A549 (cell line): ENCODE results near the gene GPS1.

Experiments
- JUN ChIP-seq, 2 experiments: fragments of >200 bp; sonication (Bioruptor Twin); formaldehyde crosslinking; IDR thresholded peaks; 2 replicates in 1 of 2; 3 replicates in 1 of 2; pipeline ENCODE4 v1.6.1; 2016 to 2017
- NFE2L2 ChIP-seq: fragments of 150-350 bp; conservative IDR thresholded peaks from 2 replicates; pipeline ENCODE4 v1.6.1; 2014; ENCODE audit warnings: low read length
- POLR2A ChIP-seq: IDR thresholded peaks from 2 replicates; pipeline ENCODE4 v1.6.1; 2012; ENCODE audit warnings: mild to moderate bottlenecking, low read length
- RFX5 ChIP-seq: fragments of 450-650 bp; IDR thresholded peaks from 2 replicates; pipeline ENCODE4 v1.7.1; 2014; ENCODE audit warnings: antibody characterized with exemption, mild to moderate bottlenecking, moderate library complexity
- TF ChIP-seq, protein P1 (sequence below): fragments of >200 bp; sonication (Bioruptor Twin); formaldehyde crosslinking; IDR thresholded peaks from 3 replicates; pipeline ENCODE4 v1.5.1; 2016

DNA sequence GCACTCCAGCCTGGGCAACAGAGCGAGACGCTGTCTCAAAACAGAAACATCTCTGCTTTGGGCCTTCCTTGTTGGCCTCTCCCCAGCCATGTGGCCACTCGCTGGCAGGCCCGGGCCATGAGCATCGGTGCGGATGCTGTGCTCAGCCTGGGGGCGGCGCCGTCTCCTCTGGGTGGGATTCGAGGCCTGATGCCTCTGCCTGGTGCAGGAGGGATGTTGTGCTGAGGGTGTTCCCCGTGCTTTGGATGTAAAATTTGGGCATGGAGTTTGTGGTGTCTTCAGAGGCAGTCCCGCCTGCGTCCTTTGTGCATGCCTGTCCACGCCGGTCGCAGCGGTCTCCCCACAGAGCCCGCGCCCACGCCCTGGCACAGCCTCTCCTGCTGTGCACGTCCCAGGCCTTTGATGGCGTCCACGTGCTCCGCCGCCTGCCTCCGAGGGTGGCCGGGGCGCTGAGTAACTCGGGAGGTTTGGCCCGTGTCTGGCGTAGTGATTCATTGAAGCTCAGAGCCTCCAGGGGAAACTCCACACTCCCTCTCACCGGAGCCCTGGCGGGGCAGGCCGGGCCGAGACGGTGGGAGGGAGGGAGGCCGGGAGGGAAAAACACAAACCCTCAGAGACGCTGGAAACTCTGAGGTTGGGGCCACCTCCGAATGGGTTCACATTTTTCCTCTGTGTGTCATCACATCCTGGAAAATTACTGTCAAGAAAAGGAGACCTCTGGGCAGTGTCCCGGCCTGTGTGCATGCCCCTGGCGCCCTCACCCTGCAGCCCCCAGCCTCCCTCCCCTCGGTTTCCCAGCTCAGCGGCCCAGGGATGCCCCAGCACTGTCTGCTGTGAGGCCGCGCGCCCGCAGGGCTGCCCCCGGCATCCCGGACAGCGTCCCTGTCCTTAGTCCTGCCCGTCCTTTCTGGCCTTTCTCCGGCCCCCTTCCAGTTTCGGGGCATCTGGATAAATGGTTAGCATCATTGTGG is 48.0 kb upstream of the GPS1 start:
- TF ChIP-seq POLR2A: no peak
- TF ChIP-seq, protein P1, sequence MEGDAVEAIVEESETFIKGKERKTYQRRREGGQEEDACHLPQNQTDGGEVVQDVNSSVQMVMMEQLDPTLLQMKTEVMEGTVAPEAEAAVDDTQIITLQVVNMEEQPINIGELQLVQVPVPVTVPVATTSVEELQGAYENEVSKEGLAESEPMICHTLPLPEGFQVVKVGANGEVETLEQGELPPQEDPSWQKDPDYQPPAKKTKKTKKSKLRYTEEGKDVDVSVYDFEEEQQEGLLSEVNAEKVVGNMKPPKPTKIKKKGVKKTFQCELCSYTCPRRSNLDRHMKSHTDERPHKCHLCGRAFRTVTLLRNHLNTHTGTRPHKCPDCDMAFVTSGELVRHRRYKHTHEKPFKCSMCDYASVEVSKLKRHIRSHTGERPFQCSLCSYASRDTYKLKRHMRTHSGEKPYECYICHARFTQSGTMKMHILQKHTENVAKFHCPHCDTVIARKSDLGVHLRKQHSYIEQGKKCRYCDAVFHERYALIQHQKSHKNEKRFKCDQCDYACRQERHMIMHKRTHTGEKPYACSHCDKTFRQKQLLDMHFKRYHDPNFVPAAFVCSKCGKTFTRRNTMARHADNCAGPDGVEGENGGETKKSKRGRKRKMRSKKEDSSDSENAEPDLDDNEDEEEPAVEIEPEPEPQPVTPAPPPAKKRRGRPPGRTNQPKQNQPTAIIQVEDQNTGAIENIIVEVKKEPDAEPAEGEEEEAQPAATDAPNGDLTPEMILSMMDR: no peak
- no peak for TF ChIP-seq NFE2L2
- peak; percentile 64 to 89; a peak in 4 of 5 replicates for TF ChIP-seq JUN (IDR thresholded peaks at IDR 0.05)
- peak; percentile 12; the same call in 1 of the 2 replicates for TF ChIP-seq RFX5
